LNCaP clone FGC (cell line): ENCODE measurements around the gene SCN2A.

Experiments used
- DNase-seq: peaks from one replicate; pipeline ENCODE4 v3.0.0-alpha.2; 2011; ENCODE audit warnings: low read depth
- H3K4me3 ChIP-seq: 2 replicates; pipeline ENCODE4 v1.5.1; 2011; ENCODE audit warnings: mild to moderate bottlenecking, low read depth, low read length, control low read depth
- CTCF ChIP-seq: IDR thresholded peaks from 2 replicates; pipeline ENCODE4 v1.5.1; 2012; ENCODE audit warnings: mild to moderate bottlenecking; ENCODE audit not compliant: control insufficient read depth, insufficient read depth; ENCODE audit errors: extremely low read depth

Gene SCN2A

GRCh38 chr2:165274698-165275097, 35.5 kb downstream of the SCN2A start:
- TF ChIP-seq CTCF, result no peak
- DNase-seq, result no peak
- H3K4me3 ChIP-seq, result no peak overlapping the region

- TF ChIP-seq CTCF, result no peak
- DNase-seq, result no peak
- H3K4me3 ChIP-seq, result no peak overlapping the region
Measured at GRCh38 chr2:165275932-165276331, 36.7 kb downstream of the SCN2A start.

GRCh38 chr2:165277295-165277694, 38.1 kb downstream of the SCN2A start:
- DNase-seq, result no peak
- no peak overlapping the region for H3K4me3 ChIP-seq
- TF ChIP-seq CTCF, result no peak

- DNase-seq, result no peak
- TF ChIP-seq CTCF, result no peak
- H3K4me3 ChIP-seq, result no peak overlapping the region
Measured at GRCh38 chr2:165277860-165278656, 38.8 kb downstream of the SCN2A start.

GRCh38 chr2:165280356-165280755, 41.1 kb downstream of the SCN2A start:
- TF ChIP-seq CTCF, result no peak
- DNase-seq, result no peak
- no peak overlapping the region for H3K4me3 ChIP-seq

GRCh38 chr2:165281387-165281786, 42.2 kb downstream of the SCN2A start:
- DNase-seq, result no peak

More at GRCh38 chr2:165281387-165281786, 42.2 kb downstream of the SCN2A start:
- TF ChIP-seq CTCF, result no peak
- no peak overlapping the region for H3K4me3 ChIP-seq
